HG02571 (cell line): ENCODE data around the gene AFF1.

Source experiments
- ATAC-seq: cut with Tn5 transposase; IDR thresholded peaks from one replicate; pipeline ENCODE4 v1.9.1; 2021; ENCODE audit warnings: mild to moderate bottlenecking, moderate library complexity; ENCODE audit not compliant: unreplicated experiment

Gene AFF1

GRCh38 chr4:86934771-86935565 is at the start of gene AFF1:
AFF1 (plus strand) TSS chr4:86935011; CDS start chr4:86948534, 13,523 bp downstream.
- ATAC-seq = peak; percentile 42

- no peak for ATAC-seq
Observed at GRCh38 chr4:86890790-86891189, 44.0 kb upstream of the AFF1 start.

GRCh38 chr4:86891762-86892635 is 42.8 kb upstream of the AFF1 start, which contains the start of gene C4orf36:
C4orf36 (minus strand) TSS chr4:86892422; CDS start chr4:86891520, 902 bp downstream.
- ATAC-seq = no peak

- no peak for ATAC-seq
Observed at GRCh38 chr4:86892636-86892960, 42.2 kb upstream of the AFF1 start.

GRCh38 chr4:86893136-86893535 is 41.7 kb upstream of the AFF1 start:
- ATAC-seq = no peak

- no peak for ATAC-seq
Observed at GRCh38 chr4:86894455-86894854, 40.4 kb upstream of the AFF1 start.

GRCh38 chr4:86895692-86896488 is 38.9 kb upstream of the AFF1 start:
- ATAC-seq = no peak

GRCh38 chr4:86896596-86896995 is 38.2 kb upstream of the AFF1 start:
- ATAC-seq = no peak

- no peak for ATAC-seq
Observed at GRCh38 chr4:86898562-86898961, 36.2 kb upstream of the AFF1 start.

- ATAC-seq = no peak
Observed at GRCh38 chr4:86901864-86902263, 32.9 kb upstream of the AFF1 start.

GRCh38 chr4:86908251-86908657 is 26.6 kb upstream of the AFF1 start:
- ATAC-seq = no peak

- no peak for ATAC-seq
Observed at GRCh38 chr4:86909546-86910295, 25.1 kb upstream of the AFF1 start.

GRCh38 chr4:86910369-86910768 is 24.4 kb upstream of the AFF1 start:
- no peak for ATAC-seq

GRCh38 chr4:86910820-86911684 is 23.8 kb upstream of the AFF1 start:
- ATAC-seq = no peak

- ATAC-seq = no peak
Observed at GRCh38 chr4:86916392-86916791, 18.4 kb upstream of the AFF1 start.

- ATAC-seq = no peak
Observed at GRCh38 chr4:86917212-86918039, 17.4 kb upstream of the AFF1 start.

GRCh38 chr4:86918539-86919072 is 16.2 kb upstream of the AFF1 start:
- ATAC-seq = no peak

- ATAC-seq = no peak
Observed at GRCh38 chr4:86919561-86920223, 15.1 kb upstream of the AFF1 start.
